Body of pancreas (tissue), 4 donors: Measurements from ENCODE around the gene SH3BP4. TPM values are rescaled to one million over a fixed set of nuclear protein-coding genes. Genes with fewer than 3 reads are reported as not detected.

Experiments
- ATAC-seq: fragments of 150-250 bp; one replicate; pipeline ENCODE4 v1.9.1; 2016
- DNase-seq, 4 donors: peaks; one replicate each; pipeline ENCODE4 v3.0.0-alpha.2; 2019
- H3K27ac ChIP-seq, 4 donors: fragments of 200-600 bp; sonication (generic); 1 replicate in 3 of 4; 2 replicates in 1 of 4; pipeline versions ENCODE4 v1.5.1 to v1.6.1; 2016 to 2019; ENCODE audit warnings: mild to moderate bottlenecking in 1 of 4, mixed read lengths in 1 of 4, moderate library complexity in 1 of 4
- H3K27me3 ChIP-seq, 2 donors: fragments of 200-600 bp; sonication (generic); one replicate each; pipeline ENCODE4 v1.6.0; 2016; ENCODE audit warnings: mild to moderate bottlenecking in 1 of 2
- H3K36me3 ChIP-seq, 2 donors: fragments of 200-600 bp; sonication (generic); replicated peaks in 1 of 2; 2 replicates each; pipeline ENCODE4 v1.5.1; 2016; ENCODE audit warnings: low read depth in 2 of 2; ENCODE audit not compliant: insufficient read depth in 1 of 2
- H3K4me1 ChIP-seq: fragments of 200-600 bp; sonication (generic); one replicate; pipeline ENCODE4 v1.6.0; 2016
- H3K4me3 ChIP-seq, 2 donors: fragments of 200-600 bp; sonication (generic); 1 replicate in 1 of 2; 2 replicates in 1 of 2; pipeline ENCODE4 v1.5.1; 2016 to 2019
- H3K9me3 ChIP-seq, 3 donors: fragments of 200-600 bp; sonication (generic); 1 replicate in 2 of 3; 2 replicates in 1 of 3; pipeline ENCODE4 v1.5.1; 2016
- CTCF ChIP-seq, 7 experiments: fragments of 450-650 bp in 4 of 7; fragments of 200-600 bp in 3 of 7; sonication (generic) in 3 of 7; IDR thresholded peaks; one replicate each; pipeline ENCODE4 v1.5.1; 2016 to 2019; ENCODE audit warnings: antibody characterized with exemption in 7 of 7
- POLR2A ChIP-seq, 3 donors: fragments of 450-650 bp; IDR thresholded peaks; one replicate each; pipeline ENCODE4 v1.6.1; 2016; ENCODE audit warnings: antibody characterized with exemption in 3 of 3, mild to moderate bottlenecking in 2 of 3
- WGBS, 2 donors: methylation state at CpG; one replicate each; pipeline ENCODE4 v1.1.5; 2017; 5-methylcytosine and 5-hydroxymethylcytosine counted together
- intact Hi-C: fragments of 100-400 bp; cut with DNase I; formaldehyde crosslinking; loops from one replicate; pipeline ENCODE4 v1.15.1; 2023
- total RNA-seq, 2 donors: library from RNA; depleted of rRNA; stranded (reverse); fragments of >200 nt; gene quantifications; one replicate each; pipeline ENCODE4 v1.1.0, GENCODE V29; 2016

SH3BP4 gene
- total RNA-seq, 2 donors from 2014 or later = 62.6 to 71.9 TPM

- H3K4me1 ChIP-seq = peaks cover 97% of the 10 kb centered on the region
- no peaks in the 10 kb centered on the region for H3K36me3 ChIP-seq
- ATAC-seq (peak; percentile 36), DNase-seq (peak in 2 of 4 donors; percentile 53 to 55)
- H3K27ac ChIP-seq = peak overlapping the region; percentile 63 to 92 (median 88)
- intact Hi-C loops = no loop called here
- H3K4me3 ChIP-seq = no peak overlapping the region
- TF ChIP-seq CTCF (IDR thresholded peaks at IDR 0.05) (no peak), POLR2A (IDR thresholded peaks at IDR 0.05) (no peak)
- no peaks in the 10 kb centered on the region for H3K27me3 ChIP-seq
- no peaks in the 10 kb centered on the region for H3K9me3 ChIP-seq
- 31 to 56% methylated on average over 8 to 24 of the region's 24 CpGs for WGBS, 2 donors
These were observed 43.7 kb downstream of the SH3BP4 start for GRCh38 chr2:234995332-234996068.

GRCh38 chr2:234996069-234996940 is 44.5 kb downstream of the SH3BP4 start:
- H3K27me3 ChIP-seq = no peaks in the 10 kb centered on the region
- WGBS, 2 donors = 53 to 58% methylated on average over 12 to 18 of the region's 18 CpGs
- no peak overlapping the region for H3K4me3 ChIP-seq
- H3K4me1 ChIP-seq = peaks cover 97% of the 10 kb centered on the region
- peak overlapping the region; percentile 63 to 92 (median 88) for H3K27ac ChIP-seq
- H3K9me3 ChIP-seq = no peaks in the 10 kb centered on the region
- intact Hi-C loops = no loop called here
- no peaks in the 10 kb centered on the region for H3K36me3 ChIP-seq
- TF ChIP-seq POLR2A (IDR thresholded peaks at IDR 0.05) (no peak), CTCF (IDR thresholded peaks at IDR 0.05) (peak in 2 of 7 experiments; percentile 19 to 27)
- ATAC-seq (peak; percentile 16), DNase-seq (peak in 1 of 4 donors; percentile 57)

GRCh38 chr2:234996941-234997270 is 45.1 kb downstream of the SH3BP4 start:
- H3K4me3 ChIP-seq = no peak overlapping the region
- intact Hi-C loops = no loop called here
- no peak for DNase-seq
- peaks cover 97% of the 10 kb centered on the region for H3K4me1 ChIP-seq
- no peak for ATAC-seq
- H3K36me3 ChIP-seq = no peaks in the 10 kb centered on the region
- TF ChIP-seq CTCF (IDR thresholded peaks at IDR 0.05) (no peak), POLR2A (IDR thresholded peaks at IDR 0.05) (no peak)
- peak overlapping the region; percentile 34 to 92 (median 88) for H3K27ac ChIP-seq
- no peaks in the 10 kb centered on the region for H3K9me3 ChIP-seq
- no peaks in the 10 kb centered on the region for H3K27me3 ChIP-seq
- WGBS, 2 donors = 72 to 73% methylated on average over 7 to 12 of the region's 13 CpGs

GRCh38 chr2:234997389-234997788 is 45.6 kb downstream of the SH3BP4 start:
- H3K27me3 ChIP-seq = no peaks in the 10 kb centered on the region
- no peak overlapping the region for H3K4me3 ChIP-seq
- no peak for TF ChIP-seq CTCF (IDR thresholded peaks at IDR 0.05)
- TF ChIP-seq POLR2A (IDR thresholded peaks at IDR 0.05) = no peak
- 90 to 95% methylated on average over 6 to 8 of the region's 8 CpGs for WGBS, 2 donors
- peak overlapping the region; percentile 22 to 92 (median 88) for H3K27ac ChIP-seq
- H3K4me1 ChIP-seq = peaks cover 97% of the 10 kb centered on the region
- intact Hi-C loops = no loop called here
- DNase-seq (no peak), ATAC-seq (no peak)
- no peaks in the 10 kb centered on the region for H3K9me3 ChIP-seq
- H3K36me3 ChIP-seq = no peaks in the 10 kb centered on the region
